A673 (cell line): ENCODE results near the gene KCNMA1.

Source experiments
- CTCF ChIP-seq: fragments of 300-800, 200-600 bp; sonication (generic); conservative IDR thresholded peaks from 2 replicates; pipeline ENCODE4 v1.5.1; 2017; ENCODE audit warnings: low read depth, mild to moderate bottlenecking, antibody characterized with exemption, low read length, moderate library complexity, mixed read lengths
- EZH2 ChIP-seq: fragments of 200-600 bp; sonication (generic); IDR thresholded peaks from 2 replicates; pipeline ENCODE4 v1.6.1; 2017; ENCODE audit warnings: borderline replicate concordance, low read depth, mild to moderate bottlenecking, mixed read lengths, antibody characterized with exemption, low read length; ENCODE audit not compliant: poor library complexity, severe bottlenecking

- TF ChIP-seq CTCF (no peak), EZH2 (no peak)
Measured at GRCh38 chr10:77442699-77443189, 194.9 kb downstream of the KCNMA1 start.
